HG02623 (cell line): ENCODE data around the gene MTMR12.

Experiments used
- ATAC-seq: cut with Tn5 transposase; IDR thresholded peaks from one replicate; pipeline ENCODE4 v1.9.1; 2021; ENCODE audit warnings: moderate library complexity; ENCODE audit not compliant: unreplicated experiment

MTMR12 gene

GRCh38 chr5:32278406-32278805, 34.3 kb downstream of the MTMR12 start:
- ATAC-seq: no peak

GRCh38 chr5:32277798-32278197, 34.9 kb downstream of the MTMR12 start:
- no peak for ATAC-seq

GRCh38 chr5:32276173-32276853, 36.4 kb downstream of the MTMR12 start:
- ATAC-seq: no peak

- no peak for ATAC-seq
Observed at GRCh38 chr5:32275396-32275741, 37.4 kb downstream of the MTMR12 start.

- ATAC-seq: no peak
Observed at GRCh38 chr5:32274548-32275395, 38.0 kb downstream of the MTMR12 start.

- ATAC-seq: no peak
Observed at GRCh38 chr5:32273821-32274220, 38.9 kb downstream of the MTMR12 start.

GRCh38 chr5:32272746-32273145, 40.0 kb downstream of the MTMR12 start:
- no peak for ATAC-seq

- no peak for ATAC-seq
Observed at GRCh38 chr5:32270946-32271345, 41.8 kb downstream of the MTMR12 start.

- no peak for ATAC-seq
Observed at GRCh38 chr5:32270178-32270577, 42.6 kb downstream of the MTMR12 start.

- no peak for ATAC-seq
Observed at GRCh38 chr5:32265902-32266301, 46.8 kb downstream of the MTMR12 start.

GRCh38 chr5:32264957-32265572, 47.7 kb downstream of the MTMR12 start:
- ATAC-seq: no peak

GRCh38 chr5:32263684-32264083, 49.1 kb downstream of the MTMR12 start:
- ATAC-seq: no peak

- ATAC-seq: peak; percentile 70
Observed at GRCh38 chr5:32261198-32261597, 51.5 kb downstream of the MTMR12 start.

GRCh38 chr5:32259033-32259432, 53.7 kb downstream of the MTMR12 start:
- ATAC-seq: no peak

GRCh38 chr5:32258424-32258823, 54.3 kb downstream of the MTMR12 start:
- no peak for ATAC-seq

GRCh38 chr5:32255540-32255900, 57.2 kb downstream of the MTMR12 start:
- ATAC-seq: no peak

GRCh38 chr5:32254881-32255539, 57.7 kb downstream of the MTMR12 start:
- no peak for ATAC-seq

GRCh38 chr5:32251871-32252458, 60.8 kb downstream of the MTMR12 start:
- no peak for ATAC-seq

GRCh38 chr5:32249668-32250067, 63.1 kb downstream of the MTMR12 start:
- ATAC-seq: no peak

GRCh38 chr5:32245742-32246141, 67.0 kb downstream of the MTMR12 start:
- no peak for ATAC-seq

- no peak for ATAC-seq
Observed at GRCh38 chr5:32244017-32244416, 68.7 kb downstream of the MTMR12 start.
